Peyer's patch (tissue), 4 donors: ENCODE results near the gene AP2A2.

ENCODE experiments used
- POLR2A ChIP-seq, 2 donors: fragments of 450-650 bp; IDR thresholded peaks; one replicate each; pipeline ENCODE4 v1.5.1; 2017; ENCODE audit warnings: antibody characterized with exemption in 2 of 2, mild to moderate bottlenecking in 2 of 2, moderate library complexity in 2 of 2
- TF ChIP-seq, protein P1 (sequence below), 6 experiments: fragments of 450-650 bp in 4 of 6; fragments of 200-600 bp in 2 of 6; sonication (generic) in 1 of 6; IDR thresholded peaks; one replicate each; pipeline ENCODE4 v1.5.1; 2017 to 2019; ENCODE audit warnings: antibody characterized with exemption in 6 of 6, mild to moderate bottlenecking in 3 of 6, moderate library complexity in 1 of 6

DNA sequence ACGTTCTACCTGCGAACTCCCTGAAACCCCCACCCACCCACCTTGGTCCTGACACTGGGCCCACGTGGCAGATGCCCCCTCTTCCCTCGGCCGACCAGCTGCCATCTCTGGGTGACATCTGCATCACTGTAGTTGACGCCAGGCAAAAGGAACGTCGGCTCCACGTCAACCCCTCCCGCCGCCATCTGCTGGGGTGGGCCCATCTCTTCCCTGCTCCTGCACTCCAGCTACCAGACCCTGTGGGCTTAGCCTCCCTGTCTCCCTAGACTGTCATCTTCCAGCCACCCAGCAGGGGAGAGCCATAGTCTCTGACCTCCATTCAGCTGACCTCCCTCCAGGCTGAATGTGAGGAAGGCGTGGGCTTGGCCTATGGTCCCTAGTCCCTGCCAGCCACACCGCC lies 36.4 kb upstream of the AP2A2 start:
- TF ChIP-seq POLR2A (IDR thresholded peaks at IDR 0.05): no peak
- TF ChIP-seq, protein P1, sequence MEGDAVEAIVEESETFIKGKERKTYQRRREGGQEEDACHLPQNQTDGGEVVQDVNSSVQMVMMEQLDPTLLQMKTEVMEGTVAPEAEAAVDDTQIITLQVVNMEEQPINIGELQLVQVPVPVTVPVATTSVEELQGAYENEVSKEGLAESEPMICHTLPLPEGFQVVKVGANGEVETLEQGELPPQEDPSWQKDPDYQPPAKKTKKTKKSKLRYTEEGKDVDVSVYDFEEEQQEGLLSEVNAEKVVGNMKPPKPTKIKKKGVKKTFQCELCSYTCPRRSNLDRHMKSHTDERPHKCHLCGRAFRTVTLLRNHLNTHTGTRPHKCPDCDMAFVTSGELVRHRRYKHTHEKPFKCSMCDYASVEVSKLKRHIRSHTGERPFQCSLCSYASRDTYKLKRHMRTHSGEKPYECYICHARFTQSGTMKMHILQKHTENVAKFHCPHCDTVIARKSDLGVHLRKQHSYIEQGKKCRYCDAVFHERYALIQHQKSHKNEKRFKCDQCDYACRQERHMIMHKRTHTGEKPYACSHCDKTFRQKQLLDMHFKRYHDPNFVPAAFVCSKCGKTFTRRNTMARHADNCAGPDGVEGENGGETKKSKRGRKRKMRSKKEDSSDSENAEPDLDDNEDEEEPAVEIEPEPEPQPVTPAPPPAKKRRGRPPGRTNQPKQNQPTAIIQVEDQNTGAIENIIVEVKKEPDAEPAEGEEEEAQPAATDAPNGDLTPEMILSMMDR (IDR thresholded peaks at IDR 0.05): no peak
